ENCODE results near the gene ZNF362. TPM values are rescaled to one million over a fixed set of nuclear protein-coding genes. Genes with fewer than 3 reads are reported as not detected.
"Not testable (repeated sequence)": the region's sequence is repeated elsewhere in the genome, so short reads cannot be mapped to it uniquely, and the experiment has no call there.

ZNF362 gene
- total RNA-seq, 1 donor from 2014 or later: 24.6 TPM

DNA sequence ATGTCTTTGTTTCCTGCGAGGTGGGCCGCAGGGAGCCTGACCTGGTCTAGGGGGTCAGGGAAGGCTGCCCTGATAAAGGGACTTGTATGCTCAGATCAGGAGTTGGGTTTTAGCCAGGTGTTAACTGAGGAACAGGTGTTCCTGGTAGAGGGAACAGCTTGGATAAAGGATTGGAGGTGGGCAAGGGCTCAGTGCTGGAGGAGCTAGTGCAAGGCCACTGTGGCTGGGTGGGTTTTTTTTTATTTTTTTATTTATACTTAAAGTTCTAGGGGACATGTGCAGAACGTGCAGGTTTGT lies 33.5 kb downstream of the ZNF362 start:
- Histone ChIP-seq H3K4me1 (peaks cover 29% of the 10 kb centered on the region), H3K9me3 (no peaks in the 10 kb centered on the region), H3K27ac (peak overlapping the region; percentile 4), H3K36me3 (peaks cover 0 to 15% of the 10 kb centered on the region in 2 donors), H3K4me3 (no peak overlapping the region), H3K27me3 (no peaks in the 10 kb centered on the region)
- intact Hi-C loops (cut with DNase I): loop anchor here (10.0 kb wide), 1 partner anchor 175 kb away; no protein-coding TSS in a partner anchor
- DNase-seq (ENCODE audit: extremely low spot score in 2 of 2): no peak
- TF ChIP-seq POLR2A (IDR thresholded peaks at IDR 0.05) (no peak), POLR2AphosphoS5 (IDR thresholded peaks at IDR 0.05; ENCODE audit: insufficient read depth in 1 of 2, low read depth in 1 of 2) (no peak)
- TF ChIP-seq, protein P1, sequence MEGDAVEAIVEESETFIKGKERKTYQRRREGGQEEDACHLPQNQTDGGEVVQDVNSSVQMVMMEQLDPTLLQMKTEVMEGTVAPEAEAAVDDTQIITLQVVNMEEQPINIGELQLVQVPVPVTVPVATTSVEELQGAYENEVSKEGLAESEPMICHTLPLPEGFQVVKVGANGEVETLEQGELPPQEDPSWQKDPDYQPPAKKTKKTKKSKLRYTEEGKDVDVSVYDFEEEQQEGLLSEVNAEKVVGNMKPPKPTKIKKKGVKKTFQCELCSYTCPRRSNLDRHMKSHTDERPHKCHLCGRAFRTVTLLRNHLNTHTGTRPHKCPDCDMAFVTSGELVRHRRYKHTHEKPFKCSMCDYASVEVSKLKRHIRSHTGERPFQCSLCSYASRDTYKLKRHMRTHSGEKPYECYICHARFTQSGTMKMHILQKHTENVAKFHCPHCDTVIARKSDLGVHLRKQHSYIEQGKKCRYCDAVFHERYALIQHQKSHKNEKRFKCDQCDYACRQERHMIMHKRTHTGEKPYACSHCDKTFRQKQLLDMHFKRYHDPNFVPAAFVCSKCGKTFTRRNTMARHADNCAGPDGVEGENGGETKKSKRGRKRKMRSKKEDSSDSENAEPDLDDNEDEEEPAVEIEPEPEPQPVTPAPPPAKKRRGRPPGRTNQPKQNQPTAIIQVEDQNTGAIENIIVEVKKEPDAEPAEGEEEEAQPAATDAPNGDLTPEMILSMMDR (IDR thresholded peaks at IDR 0.05): no peak

DNA sequence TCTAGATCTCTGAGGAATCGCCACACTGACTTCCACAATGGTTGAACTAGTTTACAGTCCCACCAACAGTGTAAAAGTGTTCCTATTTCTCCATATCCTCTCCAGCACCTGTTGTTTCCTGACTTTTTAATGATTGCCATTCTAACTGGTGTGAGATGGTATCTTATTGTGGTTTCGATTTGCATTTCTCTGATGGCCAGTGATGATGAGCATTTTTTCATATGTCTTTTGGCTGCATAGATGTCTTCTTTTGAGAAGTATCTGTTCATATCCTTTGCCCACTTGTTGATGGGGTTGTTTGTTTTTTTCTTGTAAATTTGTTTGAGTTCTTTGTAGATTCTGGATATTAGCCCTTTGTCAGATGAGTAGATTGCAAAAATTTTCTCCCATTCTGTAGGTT lies 34.3 kb downstream of the ZNF362 start:
- H3K27ac ChIP-seq; H3K9me3 ChIP-seq; DNase-seq (ENCODE audit: extremely low spot score in 2 of 2); H3K27me3 ChIP-seq; intact Hi-C loops (cut with DNase I); H3K4me3 ChIP-seq: not testable (repeated sequence)
- Histone ChIP-seq H3K4me1 (peaks cover 35% of the 10 kb centered on the region), H3K36me3 (peaks cover 0 to 20% of the 10 kb centered on the region in 2 donors)

- Histone ChIP-seq H3K27me3 (no peaks in the 10 kb centered on the region), H3K9me3 (no peaks in the 10 kb centered on the region), H3K36me3 (peaks cover 0 to 28% of the 10 kb centered on the region in 2 donors), H3K4me1 (peaks cover 25% of the 10 kb centered on the region), H3K4me3 (no peak overlapping the region), H3K27ac (peak overlapping the region; percentile 48)
- TF ChIP-seq, protein P1 (IDR thresholded peaks at IDR 0.05): no peak
- intact Hi-C loops (cut with DNase I): no loop called here
- no peak for DNase-seq (ENCODE audit: extremely low spot score in 2 of 2)
These were observed 36.5 kb downstream of the ZNF362 start for GRCh38 chr1:33292726-33293340.

GRCh38 chr1:33294071-33295010 lies 38.0 kb downstream of the ZNF362 start:
- Histone ChIP-seq H3K4me1 (peaks cover 30% of the 10 kb centered on the region), H3K27ac (no peak overlapping the region), H3K36me3 (peaks cover 0 to 35% of the 10 kb centered on the region in 2 donors), H3K4me3 (no peak overlapping the region), H3K9me3 (no peaks in the 10 kb centered on the region), H3K27me3 (no peaks in the 10 kb centered on the region)
- intact Hi-C loops (cut with DNase I): loop anchor here (5.0 kb wide), 1 partner anchor 73 kb away; no protein-coding TSS in a partner anchor
- DNase-seq (ENCODE audit: extremely low spot score in 2 of 2): no peak
- no peak for TF ChIP-seq POLR2AphosphoS5 (IDR thresholded peaks at IDR 0.05; ENCODE audit: insufficient read depth in 1 of 2, low read depth in 1 of 2)
- TF ChIP-seq POLR2A (IDR thresholded peaks at IDR 0.05): no peak
- TF ChIP-seq, protein P1 (IDR thresholded peaks at IDR 0.05): no peak

- Histone ChIP-seq H3K4me3 (no peak overlapping the region), H3K36me3 (peaks cover 0 to 38% of the 10 kb centered on the region in 2 donors), H3K9me3 (no peaks in the 10 kb centered on the region), H3K27ac (no peak overlapping the region), H3K4me1 (peaks cover 30% of the 10 kb centered on the region), H3K27me3 (no peaks in the 10 kb centered on the region)
- TF ChIP-seq POLR2A (IDR thresholded peaks at IDR 0.05): no peak
- TF ChIP-seq POLR2AphosphoS5 (IDR thresholded peaks at IDR 0.05; ENCODE audit: insufficient read depth in 1 of 2, low read depth in 1 of 2): no peak
- TF ChIP-seq, protein P1 (IDR thresholded peaks at IDR 0.05): no peak
- intact Hi-C loops (cut with DNase I): loop anchor here (5.0 kb wide), 1 partner anchor 72 kb away; no protein-coding TSS in a partner anchor
- DNase-seq (ENCODE audit: extremely low spot score in 2 of 2): no peak
These were observed 38.7 kb downstream of the ZNF362 start for GRCh38 chr1:33295023-33295422.
